HG03457 (cell line): ENCODE data around the gene SSR4.

ENCODE experiments used
- ATAC-seq: cut with Tn5 transposase; IDR thresholded peaks from one replicate; pipeline ENCODE4 v1.9.1; 2021; ENCODE audit warnings: moderate number of reproducible peaks; ENCODE audit not compliant: unreplicated experiment

The SSR4 gene

DNA sequence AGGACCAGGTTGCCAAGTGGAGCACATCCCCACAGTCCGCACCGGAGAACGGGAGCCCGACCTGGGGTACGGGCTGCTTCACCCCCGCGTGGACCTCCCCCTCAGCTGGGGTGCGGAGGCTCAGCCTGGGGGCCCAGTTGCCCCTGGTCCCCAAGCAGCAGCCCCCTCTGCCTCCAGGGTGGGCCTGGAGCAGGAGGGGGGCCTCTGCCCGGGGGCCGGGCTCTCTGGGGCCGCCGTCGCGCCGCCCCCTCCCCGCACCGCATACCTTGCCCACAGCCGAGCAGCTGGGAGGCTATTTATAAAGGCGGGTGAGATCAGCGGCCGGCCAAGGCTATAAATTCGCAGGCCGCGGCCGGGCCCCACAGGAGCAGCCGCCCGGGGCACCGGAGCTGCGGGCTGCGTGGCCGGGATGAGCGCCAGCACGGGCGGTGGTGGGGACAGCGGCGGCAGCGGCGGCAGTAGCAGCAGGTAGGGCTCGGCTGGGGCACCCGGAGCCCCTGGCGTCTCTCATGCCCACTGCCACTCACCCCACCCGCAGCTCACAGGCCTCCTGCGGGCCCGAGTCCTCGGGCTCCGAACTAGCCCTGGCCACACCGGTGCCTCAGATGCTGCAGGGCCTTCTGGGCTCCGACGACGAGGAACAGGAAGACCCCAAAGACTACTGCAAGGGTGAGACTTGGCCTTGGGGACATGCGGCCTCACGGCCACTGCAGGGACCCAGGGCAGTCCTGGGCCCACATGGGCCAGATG lies 13.6 kb upstream of the SSR4 start, which contains the start of gene SRPK3:
Gene SRPK3 (plus strand): TSS at position 364 of the 750 bp plus-strand sequence. CDS start 46 bp downstream, at position 410.
- ATAC-seq: no peak

DNA sequence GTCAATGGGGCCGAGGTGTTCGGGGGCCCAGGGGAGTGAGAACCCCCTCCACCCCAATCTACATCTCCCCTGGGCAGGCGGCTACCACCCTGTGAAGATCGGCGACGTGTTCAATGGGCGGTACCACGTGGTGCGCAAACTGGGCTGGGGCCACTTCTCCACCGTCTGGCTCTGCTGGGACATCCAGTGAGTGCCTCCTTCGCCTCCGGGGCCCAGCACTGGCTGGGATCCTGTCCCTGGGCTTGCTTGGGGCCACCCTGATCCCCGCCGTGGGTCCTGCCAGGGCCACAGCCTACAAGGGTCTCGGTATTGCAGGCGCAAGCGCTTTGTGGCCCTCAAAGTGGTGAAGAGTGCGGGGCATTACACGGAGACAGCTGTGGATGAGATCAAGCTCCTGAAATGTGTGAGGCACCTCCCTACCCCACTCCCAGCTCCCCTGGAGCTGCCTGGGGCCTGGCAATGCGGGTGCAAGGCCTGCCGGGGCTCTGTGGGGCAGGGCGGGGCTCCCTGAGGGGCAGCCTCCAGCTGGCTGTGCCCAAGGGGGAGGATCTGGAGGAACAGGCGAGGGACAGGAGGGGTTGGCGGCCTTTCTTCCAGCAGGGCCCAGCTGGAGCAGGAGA lies 12.9 kb upstream of the SSR4 start:
- ATAC-seq: no peak

DNA sequence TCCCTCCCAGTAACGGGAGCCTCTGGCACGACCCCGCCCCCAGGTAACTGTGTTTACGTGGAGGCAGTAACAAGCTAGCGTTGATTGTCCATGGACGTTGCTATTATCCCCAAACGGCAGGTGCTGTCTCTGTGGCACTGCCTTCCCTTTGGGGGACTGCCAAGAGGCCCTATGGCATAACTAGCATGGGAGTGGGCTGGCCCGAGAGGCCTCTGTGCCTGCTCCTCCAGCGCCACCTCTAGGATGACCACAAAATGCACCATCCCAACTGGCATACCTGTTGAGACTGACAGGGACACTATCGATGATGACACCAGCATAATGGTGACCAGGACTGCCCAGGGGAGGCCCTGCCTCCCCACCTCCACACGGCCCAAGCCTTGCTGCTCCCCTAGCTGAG lies 12.2 kb upstream of the SSR4 start:
- ATAC-seq: no peak

DNA sequence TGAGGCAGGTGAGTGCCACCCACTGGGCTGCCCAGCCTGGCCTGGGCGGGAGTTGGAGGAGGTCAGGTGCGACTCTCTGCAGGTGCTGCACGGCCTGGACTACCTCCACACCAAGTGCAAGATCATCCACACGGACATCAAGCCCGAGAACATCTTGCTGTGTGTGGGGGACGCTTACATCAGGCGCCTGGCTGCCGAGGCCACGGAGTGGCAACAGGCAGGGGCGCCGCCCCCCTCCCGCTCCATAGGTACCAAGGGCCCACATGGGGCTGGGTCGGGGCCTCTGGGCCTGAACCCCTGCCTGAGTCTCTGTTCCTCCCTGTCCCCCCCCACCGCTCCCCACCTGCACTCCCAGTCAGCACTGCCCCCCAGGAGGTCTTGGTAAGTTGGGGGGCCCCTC lies 11.6 kb upstream of the SSR4 start:
- ATAC-seq: no peak

DNA sequence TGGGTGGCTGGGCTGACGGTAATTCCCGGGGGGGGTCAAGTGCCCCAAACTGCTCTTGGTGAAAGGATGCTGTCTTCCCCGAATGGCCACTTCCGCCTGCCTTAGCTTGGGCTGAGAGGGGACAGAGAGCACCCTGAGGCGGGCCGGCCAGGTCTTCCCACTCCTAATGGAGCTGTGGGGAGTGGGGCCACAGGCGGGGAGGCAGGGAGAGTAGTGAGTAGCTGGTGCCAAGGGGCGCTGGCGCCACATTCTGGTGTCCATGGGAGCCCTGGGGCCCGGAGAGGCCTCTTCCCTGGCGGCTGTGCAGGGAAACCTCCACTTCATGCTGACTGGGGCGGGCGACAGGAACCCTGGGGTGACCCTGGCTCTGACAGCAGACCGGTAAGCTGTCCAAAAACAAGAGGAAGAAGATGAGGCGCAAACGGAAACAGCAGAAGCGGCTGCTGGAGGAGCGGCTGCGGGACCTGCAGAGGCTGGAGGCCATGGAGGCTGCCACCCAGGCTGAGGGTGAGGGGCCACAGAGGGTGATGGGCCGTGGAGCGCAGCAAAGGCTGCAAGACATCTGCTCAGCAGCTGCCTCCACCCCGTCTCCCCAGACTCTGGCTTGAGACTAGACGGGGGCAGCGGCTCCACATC lies 11.0 kb upstream of the SSR4 start:
- no peak for ATAC-seq

DNA sequence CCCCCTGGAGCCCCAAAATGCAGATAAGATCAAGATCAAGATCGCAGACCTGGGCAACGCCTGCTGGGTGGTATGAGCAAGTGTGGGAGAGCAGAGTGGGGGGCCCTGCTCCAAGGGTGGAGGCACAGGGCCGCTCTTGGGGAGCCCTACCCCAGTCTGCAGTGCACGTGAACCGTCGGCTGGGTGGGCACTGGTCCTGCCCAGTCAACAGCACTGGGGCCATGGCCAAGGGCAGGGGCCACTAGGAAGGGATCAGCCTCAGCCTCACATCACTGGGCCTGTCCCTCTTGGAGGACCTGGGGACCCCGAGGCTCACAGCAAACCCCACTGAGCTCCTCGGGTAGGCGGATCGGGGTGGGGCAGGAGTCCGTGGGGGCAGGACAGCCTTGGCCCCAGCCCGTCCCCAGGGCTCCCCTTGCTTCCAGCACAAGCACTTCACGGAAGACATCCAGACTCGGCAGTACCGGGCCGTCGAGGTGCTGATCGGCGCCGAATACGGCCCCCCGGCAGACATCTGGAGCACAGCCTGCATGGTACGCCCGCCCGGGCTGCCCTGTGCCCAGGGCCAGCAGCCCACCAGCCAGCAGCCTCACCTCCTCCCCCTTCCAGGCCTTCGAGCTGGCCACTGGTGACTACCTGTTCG lies 10.0 kb upstream of the SSR4 start:
- ATAC-seq: no peak

DNA sequence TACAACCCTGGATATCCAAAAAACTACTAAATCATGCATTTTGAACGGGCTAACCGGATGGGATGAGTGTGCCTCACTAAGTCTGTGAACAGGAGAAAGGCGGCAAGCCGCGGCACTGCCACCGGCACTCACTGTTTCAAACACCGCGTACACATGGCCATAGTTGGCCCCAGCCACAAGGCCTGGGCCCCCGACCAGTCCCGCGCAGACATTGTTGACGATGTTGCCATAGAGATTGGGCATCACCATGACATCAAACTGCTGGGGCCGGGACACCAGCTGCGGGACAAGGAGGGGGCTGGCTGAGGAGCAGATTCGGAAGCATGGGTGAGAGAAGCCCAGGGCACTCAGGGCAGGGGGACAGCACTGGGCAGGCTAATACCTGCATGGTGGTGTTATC lies 7.8 kb upstream of the SSR4 start:
- ATAC-seq: no peak

DNA sequence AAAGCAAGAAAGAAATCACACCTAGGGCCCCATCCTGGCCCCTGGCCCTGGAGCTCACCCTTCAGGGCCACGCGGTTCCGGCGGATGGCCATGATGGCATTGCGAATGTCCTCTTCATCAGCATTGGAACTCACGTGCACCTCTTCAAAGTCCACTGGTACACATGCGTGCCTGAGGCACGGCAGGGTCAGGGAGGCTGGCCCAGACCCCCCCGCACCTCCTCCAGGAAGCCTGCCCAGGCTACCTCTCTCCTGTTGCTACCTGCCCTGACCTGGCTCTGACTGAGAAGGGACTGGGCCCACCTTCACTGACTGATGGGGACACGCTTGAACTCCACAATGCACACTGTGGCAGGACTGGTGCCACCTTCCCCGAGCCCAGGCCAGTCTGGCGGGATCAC lies 4.8 kb upstream of the SSR4 start:
- no peak for ATAC-seq

DNA sequence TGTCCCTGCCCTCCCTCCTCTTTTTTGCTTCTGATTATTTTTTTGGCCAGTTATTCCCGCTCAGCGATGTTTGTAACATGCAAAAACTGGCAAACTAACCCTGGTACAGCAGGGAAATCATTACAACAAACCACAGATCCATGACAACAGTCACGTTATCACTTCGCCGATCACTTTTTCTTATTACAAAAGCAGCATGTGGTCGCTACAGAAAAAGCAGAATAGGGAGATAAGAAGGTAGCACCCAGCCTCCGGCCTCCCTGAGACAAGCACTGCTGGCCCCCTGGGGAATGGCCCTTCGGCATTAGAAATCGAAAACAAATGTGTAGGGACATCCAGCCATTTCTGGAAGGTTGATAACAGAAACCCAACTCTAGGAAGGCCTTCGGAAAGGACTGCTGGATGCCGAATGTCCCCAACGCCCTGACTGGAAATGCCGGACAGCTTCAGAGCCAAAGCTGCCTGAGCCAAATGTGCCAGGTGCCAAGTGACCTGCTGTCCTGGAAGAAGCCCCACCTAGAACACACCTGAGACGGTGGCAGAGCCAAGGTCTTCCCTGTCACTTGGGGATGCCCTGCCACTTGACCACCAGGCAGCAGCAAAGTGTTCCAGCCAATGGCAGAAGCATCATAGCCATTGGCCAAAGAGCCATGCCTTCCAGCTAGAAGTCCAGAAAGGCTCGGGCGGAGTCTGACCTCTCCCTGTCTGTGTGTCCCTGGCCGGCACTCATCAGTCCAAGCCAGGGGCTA lies 3.2 kb upstream of the SSR4 start:
- no peak for ATAC-seq

DNA sequence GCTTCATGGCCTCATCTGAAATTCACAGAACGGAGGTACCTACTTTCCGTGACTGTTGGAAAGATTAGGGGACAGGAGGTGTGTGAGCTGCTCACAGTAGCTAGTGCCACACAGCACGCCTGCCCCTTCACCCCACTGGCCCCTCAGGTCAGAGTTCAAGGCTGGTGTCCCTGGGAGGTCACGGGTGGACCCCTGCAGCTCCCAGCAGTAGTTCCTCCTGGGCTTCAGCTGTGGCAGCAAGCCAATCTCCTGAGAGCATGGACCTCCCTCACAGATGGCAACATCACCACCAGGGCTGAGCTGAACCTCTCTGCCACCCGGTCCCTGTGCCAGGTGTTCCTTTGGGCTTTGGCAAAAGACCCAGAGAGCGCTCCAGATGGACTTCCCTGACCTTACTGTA lies 2.1 kb upstream of the SSR4 start:
- ATAC-seq: no peak

DNA sequence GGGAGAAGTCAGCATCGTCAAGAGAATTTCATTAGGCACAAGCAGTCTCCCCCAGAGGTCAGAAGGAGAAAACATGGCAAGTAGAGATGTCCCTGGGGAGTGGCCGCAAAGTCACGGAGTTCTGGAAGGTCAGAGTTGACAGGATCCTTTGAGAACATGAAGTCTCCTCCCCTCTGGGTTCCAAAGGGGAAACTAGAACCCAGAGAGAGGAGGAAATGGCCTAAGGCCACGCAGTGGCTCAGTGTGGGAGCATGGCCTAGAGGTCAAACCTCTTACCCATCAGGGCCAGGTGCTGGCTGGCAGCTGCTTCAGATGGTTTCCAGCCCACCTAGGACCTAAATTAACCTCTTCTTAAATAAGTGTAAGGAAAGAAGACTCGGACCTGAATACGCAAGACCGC lies 1.2 kb upstream of the SSR4 start:
- no peak for ATAC-seq

DNA sequence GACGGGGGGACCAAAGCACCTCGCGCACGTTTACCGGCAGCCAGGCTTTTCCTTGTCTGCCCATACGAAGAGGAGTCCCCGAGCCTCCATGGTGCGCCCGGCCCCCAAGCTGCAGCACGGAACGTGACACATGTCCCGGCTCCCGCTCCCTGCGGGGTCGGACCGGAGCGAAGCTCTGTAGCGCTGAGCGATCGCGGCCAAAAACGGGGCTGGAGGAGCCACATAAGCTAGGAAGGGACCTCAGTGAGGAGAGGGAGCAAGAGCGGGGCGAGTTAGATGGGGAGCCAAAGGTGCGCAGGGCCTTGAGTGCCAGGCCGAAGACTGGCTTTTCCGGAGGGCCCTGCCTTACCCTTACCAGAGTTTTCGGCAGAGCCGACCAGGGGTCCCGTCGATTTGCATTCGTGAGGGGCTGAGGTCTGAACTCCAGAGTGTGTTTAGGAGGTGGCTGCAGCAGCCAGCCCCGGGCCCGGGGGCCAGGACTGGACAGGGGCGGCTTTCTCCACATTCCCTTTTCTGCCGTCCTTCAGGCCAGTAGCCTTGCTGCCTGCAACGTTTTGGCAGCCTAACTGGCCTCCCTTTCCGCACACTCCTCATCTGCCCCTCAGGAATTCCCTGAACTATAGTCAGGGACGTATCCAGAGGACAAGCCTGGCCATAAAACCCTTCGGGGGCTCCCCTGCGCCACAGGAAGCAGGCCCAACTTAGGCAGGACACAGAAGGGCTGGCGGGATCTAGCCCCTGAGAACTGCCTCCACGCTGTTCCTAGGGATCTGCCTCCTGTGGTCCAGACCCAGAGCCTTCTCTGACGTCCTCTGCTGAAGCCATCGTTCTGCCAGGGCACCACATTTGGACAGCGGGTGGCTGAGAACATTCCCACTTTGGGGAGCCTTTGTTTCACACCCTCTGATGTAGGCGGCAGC lies 689 bp downstream of the SSR4 start:
- no peak for ATAC-seq

DNA sequence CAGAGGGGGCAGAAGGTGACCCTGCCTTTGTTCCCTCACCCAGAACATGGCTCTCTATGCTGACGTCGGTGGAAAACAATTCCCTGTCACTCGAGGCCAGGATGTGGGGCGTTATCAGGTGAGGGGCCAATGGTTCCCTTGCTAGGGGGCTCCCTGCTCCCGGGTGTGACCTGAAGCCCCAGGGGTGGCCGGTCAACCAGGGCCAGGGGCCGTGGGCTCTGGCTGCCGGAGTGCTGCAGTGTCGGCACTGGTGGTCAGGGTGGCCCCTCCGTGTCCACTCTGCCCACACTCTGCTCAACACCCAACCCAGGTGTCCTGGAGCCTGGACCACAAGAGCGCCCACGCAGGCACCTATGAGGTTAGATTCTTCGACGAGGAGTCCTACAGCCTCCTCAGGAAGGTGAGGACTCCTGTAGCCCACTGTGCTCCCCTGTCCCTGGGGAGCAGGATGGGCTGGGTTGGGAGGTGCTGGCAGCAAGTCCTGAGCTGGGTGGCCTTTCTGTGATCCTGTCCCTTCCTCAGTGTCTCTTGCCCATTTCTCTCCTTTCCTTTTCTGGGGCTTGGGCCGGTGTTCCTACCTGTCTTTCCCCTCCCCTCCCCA lies 3.0 kb downstream of the SSR4 start:
- ATAC-seq: no peak

DNA sequence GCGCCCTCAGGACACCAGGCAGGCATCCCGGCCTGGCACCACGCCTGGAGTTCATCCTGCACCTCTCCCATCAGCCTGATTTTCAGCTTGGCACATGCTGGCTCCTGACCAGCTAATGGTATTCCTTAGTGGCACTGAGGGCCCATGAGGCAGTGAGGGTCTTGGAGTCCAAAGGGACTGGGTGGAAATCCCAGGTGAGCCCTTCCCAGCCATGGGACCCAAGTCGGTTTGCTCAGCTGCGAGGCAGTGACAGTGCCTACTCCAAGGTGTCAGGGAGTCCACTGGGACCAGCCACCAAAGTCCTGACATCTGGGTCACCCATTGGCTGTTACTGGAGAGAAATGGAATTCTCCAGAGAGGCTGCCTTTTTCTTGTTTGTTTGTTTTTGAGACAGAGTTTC lies 4.9 kb downstream of the SSR4 start:
- no peak for ATAC-seq

DNA sequence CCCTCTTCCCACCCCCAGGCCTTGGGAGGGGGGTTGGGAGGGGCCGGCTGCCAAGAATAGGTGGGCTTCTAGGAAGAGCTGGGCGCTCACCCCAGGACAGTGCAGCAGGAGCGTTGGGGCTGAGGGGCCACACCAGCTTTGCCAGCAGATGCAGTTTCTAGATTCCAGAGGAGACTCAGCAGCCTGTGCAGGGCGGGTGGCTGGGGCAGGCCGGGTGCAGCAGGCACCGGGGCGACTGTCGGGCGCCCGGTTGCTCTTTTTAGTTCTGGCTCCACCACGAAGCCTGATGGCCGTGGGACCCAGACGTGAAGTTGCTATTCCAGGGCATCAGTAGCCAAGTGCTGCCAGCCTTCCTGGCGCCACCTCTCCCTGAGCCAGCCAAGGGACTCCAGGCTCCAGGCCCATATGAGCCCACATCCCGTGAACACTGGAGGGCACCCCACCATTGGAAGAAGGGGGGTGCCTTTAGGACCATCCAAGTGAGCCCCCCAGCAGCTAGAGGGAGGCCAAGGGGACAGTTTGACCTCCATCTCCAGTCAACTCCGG lies 5.8 kb downstream of the SSR4 start:
- no peak for ATAC-seq

DNA sequence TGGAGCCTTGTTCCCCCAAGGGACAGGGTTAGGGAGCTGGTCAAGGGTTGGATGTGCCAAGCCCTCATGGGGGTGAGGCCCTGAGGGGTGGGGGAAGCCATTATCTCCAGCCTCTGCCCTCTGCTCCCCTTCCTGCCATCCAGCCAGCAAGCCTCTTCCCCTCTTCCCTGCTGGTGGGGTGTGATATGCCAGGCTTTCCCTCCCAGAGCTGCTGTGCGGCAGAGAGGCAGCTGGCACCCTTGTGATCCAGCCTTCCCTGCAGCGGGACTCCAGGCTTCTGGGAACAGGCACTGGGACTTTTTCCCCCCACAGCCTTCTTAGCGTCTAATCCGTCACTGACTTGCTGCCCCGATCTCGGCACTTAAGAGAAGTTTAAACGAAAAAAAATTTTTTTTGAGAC lies 6.3 kb downstream of the SSR4 start:
- ATAC-seq: no peak

DNA sequence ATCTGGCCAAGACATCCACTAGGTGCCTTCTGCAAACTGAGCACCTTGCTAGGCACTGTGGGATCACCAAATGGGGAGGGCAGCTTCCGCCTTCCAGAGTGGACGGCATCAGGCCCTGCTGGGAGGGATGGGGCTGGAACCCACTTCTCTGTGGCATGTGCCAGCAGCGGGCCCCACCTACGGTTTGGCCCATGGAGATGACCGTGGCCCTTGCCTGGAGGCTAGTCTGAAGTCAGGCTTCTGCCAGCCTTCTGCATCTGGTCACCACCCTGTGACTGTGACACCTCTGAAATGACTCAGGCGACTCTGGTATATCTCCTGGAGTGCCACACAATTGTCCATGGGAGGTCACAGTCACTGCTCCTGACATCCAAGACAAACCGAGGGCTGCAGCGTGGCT lies 7.2 kb downstream of the SSR4 start:
- no peak for ATAC-seq

DNA sequence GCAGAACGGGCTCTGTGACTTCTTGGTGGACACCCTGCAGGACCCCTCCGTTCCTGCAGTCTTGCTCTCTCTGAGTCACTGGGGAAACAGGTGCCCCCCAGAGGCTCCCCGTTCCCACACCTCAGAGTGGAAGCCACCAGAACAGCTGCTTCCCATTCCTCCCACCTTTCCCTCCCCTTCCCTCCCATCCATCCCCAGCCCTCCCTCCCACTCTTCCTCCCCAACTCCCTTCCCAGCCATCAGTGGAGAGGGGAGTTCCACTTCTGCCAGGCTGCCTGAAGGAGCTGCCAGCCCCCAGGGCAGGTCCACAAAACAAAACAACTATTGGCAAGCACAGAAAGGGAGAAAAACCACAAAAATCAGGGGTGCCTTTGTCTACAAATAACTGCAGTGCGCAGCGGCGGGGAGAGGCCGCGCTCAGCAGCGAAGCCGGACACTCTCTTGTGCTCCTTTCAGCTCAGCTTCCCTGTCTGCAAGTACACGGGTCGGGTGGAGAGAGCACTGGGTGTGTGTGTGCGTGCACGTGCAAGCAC lies 8.1 kb downstream of the SSR4 start:
- ATAC-seq: no peak
